Stimulated activated CD4-positive, alpha-beta T cell treated with anti-CD3 and anti-CD28 coated beads, Interleukin-1b, Interleukin-23, amount 100 ng/mL, for 1 hour (primary cell): Measurements from ENCODE around the gene HBZ.
"Not testable (repeated sequence)": the region's sequence is repeated elsewhere in the genome, so short reads cannot be mapped to it uniquely, and the experiment has no call there.

Source experiments
- DNase-seq, 2 donors: peaks; one replicate each; pipeline ENCODE4 v3.0.0-alpha.2; 2020; ENCODE audit warnings: low read depth in 2 of 2

The HBZ gene

DNA sequence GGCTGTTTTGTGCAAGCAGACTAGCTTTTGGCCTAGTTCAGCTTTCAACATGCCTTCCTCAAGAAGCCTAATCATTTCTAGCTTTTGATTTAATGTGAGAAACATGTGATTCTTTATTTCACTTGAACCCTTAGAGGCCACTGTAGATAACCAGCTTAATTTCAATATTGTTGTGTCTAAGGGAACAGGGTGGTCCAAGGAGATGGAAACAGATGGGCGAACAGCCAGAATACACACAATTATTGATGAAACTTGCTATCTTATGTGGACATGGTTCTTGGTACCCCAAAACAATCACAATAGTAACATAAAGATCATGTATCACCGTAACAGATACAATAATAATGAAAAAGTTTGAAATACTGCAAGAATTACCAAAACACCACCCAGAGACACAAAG, 18.7 kb upstream of the HBZ start:
- DNase-seq = no peak

DNA sequence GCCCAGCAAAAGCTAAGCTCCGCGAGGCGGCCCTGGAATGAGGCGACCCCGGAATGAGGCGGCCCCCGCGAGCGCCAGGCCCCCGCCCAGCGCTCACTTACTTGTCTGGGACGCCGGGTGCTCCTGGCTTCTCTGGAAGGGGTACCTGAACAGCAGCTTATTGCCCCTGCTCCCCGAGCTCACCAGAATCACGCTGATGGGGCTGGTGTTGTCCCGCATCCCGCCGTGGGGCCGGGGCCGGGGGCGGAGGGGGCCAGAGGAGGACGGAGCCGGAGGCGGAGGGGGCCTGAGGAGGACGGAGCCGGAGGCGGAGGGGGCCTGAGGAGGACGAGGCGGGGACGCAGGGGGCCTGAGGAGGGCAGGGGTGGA, 14.4 kb upstream of the HBZ start:
- peak in 1 of 2 donors; percentile 15 for DNase-seq

DNA sequence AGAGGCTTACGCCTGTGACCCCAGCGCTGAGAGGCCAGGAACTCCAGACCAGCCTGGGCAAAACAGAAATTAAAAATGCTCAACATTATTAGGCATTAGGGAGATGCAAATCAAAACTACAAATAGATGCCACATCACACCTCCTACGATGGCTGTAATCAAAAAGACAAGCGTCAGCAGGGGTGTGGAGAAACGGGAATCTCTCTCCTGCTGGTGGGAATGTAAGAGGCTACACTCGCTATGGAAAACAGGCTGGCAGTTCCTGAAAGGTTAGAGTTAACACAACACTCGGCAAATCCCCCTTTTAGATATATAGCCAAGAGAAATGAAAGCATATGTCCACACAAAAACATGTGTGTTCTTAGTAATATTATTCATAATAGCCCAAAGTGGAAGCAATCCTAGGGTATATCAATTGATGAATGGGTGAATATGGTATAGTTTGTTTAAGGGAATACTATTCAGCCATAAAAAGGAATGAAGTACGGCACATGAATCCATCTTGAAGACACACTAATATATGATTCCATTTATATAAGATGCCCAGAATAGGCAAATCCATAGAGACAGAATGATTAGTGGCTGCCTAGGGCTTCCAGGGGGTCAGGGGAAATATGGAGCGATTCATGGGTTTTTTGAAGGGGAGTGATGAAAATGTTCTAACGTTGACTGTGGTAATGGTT, 12.1 kb upstream of the HBZ start:
- DNase-seq = no peak

DNA sequence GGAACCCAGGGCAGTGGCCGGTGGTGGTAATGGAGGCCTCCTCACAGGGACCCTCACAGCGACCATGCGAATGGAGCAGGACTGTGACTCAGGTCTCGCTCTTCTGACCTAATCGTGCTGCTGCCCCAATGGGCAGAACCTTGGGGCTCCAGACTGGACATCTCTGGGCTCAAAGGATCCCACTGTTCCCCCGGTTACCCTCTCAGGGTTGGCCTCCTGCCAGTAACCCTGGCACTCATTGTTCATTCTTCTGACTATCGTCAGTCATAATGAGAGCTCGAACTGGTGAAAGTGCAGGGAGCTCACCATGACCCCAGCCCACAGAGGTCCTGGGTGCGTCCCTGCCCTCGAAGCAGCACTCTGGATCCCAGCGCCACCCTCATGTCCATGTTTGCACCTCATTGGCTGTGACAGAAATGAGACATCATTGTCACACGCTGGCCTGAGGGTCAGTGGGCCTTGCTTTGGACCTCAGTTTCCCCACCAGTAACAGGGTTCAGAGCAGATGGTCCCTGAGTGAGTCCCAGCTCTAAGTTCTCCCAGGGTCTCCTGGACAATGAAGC, 10.0 kb upstream of the HBZ start:
- DNase-seq = no peak

DNA sequence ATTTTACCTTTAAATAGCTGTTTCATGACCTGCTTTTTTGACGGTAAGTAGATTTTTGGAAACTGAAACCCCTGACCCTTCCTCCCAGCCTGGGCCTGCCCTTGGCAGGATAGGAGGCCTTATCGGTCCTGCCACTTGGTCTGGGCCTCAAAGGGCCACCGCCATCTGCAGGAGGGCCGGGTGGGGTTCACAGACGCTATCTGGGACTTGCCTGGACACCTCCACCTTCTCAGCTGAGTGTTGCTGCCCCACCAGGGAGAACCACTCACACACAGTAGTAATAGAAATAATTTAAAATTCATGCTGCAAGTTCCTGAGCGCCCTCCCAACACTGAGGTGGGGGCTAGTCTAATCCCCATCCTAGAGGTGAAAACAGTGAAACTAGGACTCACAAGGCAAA, 9.4 kb upstream of the HBZ start:
- no peak for DNase-seq

DNA sequence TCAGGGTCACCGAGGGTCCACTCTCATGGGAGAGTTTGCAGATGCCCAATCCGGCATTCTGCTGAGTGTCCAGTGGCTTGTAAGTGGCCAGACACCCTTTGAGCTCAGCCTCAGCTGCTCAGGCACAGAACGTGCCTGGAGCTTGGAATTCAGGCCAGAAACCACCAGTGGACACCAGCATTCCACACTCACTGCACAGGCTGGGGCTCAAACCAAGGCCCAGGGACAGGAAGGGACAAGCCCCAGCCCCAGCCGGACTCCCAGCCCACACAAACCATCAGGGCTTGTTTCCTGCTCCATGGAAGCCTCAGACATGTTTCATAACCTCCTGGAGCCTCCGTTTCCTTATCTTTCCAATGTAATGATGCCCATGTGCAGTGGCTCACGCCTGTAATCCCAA, 9.0 kb upstream of the HBZ start:
- DNase-seq = no peak

DNA sequence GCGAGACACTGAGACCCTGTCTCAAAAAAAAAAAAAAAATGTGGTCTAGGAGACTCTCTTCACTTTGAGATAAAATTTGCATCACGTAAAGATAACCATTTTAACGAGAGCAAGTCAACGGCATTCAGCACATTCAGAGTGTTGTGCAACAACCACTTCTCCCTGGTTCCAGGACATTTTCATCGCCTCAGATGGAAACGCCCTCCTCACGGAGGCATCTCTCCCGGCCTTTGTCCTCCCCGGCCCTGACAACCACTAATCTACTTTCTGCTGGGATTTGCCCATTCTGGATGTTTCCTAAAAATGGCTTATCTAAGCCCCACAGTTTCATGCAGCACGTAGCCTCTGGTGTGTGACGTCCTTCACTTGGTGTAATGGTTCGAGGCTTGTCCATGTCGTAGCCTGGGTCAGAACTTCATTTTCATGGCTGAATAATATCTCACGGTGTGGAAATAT, 7.6 kb upstream of the HBZ start:
- DNase-seq = no peak

DNA sequence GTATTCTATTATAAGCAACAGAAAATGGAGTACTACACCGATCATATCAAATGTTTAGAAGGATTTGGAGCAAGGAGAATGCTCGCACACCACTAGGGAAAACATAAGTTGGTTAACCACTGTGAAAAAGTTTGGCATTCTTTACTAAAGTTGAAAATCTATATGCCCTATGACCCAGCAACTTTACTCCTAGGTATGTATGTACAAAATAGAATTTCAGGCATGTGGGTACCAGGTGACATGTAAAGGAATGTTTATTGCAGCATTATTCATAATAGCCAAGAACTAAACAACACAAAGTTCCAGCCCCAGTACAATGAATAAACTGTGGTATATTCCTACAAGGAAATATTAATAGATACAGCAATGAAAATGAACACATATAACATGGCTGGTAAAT, 5.8 kb upstream of the HBZ start:
- DNase-seq = no peak

DNA sequence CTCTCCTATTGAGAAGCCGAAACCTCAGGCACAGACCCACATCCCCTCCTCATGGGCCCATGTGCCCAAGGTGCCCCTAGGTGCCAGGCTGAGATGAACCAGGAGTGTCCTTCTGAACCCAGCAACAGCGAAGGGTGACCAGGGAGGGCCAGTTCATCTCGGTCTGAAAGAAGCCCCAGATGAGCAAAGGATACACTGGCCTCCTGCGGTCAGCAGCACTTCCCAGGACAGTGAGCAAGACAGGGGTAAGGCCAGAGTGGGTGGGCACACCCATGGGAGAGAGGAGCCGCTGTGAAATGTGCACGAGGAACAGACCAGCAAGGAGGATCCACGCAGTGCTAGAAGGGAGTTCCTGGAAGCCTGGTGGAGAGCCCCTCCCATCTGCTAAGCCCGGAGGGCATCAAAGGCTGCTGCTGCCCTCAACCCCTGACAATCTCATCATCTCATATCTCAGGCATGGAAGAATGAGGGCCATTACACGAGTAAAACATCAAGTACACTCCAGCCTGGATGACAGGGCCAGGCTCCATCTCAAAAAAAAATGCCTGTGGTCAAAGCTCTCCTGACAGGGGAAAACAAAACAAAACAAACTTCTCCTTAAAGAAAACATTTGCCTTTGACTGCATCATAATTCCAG, 3.3 kb upstream of the HBZ start:
- DNase-seq = no peak

DNA sequence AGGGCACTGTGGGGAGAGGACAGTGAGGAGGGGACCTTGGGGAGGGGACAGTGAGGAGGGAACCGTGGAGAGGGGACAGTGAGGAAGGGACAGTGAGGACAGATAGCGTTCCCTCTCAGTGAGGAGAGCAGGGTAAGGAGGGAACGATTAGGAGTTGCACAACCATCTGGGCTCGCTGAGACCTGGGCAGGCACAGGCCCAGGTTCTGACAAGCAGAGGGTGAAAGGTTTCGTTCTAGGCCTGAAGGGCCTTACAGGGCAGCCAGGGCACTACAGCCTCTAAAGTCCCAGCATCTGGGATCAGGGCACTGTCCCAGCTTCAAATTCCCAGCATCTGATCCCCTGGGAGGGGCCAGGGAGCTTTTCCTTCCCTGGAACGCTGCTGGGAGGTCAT, 681 bp downstream of the HBZ start:
- DNase-seq = not testable (repeated sequence)

DNA sequence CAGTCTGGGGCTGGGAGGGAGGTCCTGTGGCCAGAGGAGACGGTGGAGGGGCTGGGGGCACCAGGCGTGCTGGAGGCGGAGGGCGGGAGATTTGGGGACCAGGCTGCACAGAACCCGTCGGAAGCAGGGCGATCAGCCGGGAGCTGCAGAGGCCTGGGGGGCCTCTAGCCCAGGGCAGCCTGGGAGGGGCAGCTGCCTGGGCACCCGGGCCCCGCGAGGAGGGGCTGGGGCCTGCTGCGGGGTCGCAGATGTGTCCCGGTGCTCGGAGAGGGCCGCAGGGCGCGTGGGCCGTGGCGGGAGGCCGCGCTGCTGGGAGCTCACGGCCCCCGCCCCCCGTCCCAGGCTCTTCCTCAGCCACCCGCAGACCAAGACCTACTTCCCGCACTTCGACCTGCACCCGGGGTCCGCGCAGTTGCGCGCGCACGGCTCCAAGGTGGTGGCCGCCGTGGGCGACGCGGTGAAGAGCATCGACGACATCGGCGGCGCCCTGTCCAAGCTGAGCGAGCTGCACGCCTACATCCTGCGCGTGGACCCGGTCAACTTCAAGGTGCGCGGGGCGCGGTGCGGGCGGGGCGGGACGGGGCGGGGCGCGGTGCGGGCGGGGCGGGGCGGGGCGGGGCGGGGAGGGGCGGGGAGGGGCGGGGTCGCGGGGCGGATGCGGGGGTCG, 1.2 kb downstream of the HBZ start:
- DNase-seq = not testable (repeated sequence)

DNA sequence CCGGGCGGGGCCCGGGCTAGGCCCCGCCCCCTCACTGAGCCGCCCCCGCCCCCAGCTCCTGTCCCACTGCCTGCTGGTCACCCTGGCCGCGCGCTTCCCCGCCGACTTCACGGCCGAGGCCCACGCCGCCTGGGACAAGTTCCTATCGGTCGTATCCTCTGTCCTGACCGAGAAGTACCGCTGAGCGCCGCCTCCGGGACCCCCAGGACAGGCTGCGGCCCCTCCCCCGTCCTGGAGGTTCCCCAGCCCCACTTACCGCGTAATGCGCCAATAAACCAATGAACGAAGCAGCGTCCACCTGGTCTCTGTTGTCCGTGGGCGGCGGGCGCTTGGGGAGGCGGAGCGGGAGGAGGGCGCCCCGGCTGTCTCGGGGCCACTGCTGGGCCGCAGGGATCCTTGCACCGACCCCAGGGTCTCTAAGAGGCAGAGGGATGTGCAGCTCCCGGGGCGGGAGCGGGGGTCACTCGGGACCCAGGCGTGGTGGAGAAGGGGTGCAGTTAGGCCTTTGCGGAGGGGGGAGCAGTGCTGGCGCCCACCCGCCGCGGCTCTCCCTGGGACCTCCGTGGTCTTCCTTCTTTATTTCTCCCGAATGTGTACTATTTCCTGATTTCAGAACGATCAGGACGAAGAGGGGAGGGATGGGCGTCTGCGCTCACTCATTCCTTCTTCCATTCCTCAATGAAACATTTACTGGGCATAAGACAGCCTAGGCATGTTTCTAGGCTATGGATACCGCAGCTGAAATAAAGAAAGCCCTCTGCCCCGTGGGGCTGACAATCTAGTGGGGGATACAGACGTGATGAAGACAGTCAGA, 2.0 kb downstream of the HBZ start:
- DNase-seq = no peak

DNA sequence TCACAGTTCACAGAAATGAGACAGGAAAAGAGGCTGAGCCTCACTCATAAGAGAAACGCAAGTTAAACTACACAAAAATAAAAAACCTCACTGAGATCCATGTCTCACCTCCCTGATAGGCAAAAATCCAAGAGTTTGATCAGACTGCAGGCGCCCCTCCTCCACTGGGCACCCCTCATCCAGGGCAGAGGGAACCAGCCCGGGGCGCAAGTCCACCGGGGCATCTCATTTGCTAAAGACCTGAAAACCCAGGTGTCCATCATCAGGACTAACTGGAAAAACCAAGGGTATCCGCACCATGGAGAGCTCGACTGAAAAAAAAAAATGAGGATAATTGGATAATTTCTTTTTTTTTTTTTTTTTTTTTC, 2.6 kb downstream of the HBZ start:
- DNase-seq = no peak

DNA sequence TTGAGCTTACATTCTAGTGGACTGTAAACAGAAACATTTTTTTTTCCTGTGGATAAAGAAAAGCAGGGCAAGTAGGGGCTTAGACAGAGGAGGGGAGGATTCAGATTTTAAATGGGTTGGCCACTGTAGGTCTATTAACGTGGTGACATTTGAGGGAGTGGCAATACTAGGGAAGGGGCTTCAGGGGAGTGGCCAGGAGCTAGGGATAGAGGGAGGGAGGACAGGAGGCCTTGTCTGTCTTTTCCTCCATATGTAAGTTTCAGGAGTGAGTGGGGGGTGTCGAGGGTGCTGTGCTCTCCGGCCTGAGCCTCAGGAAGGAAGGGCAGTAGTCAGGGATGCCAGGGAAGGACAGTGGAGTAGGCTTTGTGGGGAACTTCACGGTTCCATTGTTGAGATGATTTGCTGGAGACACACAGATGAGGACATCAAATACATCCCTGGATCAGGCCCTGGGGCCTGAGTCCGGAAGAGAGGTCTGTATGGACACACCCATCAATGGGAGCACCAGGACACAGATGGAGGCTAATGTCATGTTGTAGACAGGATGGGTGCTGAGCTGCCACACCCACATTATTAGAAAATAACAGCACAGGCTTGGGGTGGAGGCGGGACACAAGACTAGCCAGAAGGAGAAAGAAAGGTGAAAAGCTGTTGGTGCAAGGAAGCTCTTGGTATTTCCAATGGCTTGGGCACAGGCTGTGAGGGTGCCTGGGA, 6.8 kb downstream of the HBZ start:
- no peak for DNase-seq

DNA sequence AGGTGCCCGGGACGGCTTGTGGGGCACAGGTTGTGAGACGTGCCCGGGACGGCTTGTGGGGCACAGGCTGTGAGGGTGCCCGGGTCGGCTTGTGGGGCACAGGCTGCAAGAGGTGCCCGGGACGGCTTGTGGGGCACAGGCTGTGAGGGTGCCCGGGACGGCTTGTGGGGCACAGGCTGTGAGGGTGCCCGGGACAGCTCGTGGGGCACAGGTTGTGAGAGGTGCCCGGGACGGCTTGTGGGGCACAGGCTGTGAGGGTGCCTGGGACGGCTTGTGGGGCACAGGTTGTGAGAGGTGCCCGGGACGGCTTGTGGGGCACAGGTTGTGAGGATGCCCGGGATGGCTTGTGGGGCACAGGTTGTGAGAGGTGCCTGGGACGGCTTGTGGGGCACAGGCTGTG, 7.8 kb downstream of the HBZ start:
- DNase-seq = not testable (repeated sequence)

DNA sequence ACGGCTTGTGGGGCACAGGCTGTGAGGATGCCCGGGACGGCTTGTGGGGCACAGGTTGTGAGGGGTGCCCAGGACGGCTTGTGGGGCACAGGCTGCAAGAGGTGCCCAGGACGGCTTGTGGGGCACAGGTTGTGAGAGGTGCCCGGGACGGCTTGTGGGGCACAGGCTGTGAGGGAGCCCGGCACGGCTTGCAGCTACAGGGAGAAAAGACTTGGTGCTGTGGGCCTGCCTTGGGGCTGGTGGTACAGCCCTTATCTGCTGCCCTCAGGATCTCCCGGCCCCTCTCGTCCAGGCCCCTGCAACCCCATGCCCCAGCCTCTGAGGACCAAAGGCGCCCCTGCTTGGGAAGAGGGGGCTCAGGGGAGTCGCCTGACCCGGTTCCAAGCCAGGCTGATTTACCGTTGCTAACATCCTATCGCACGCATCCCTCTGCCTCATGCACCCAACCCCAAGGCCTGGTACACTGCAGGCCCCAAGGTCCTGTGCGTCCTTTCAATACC, 8.3 kb downstream of the HBZ start:
- DNase-seq = no peak

DNA sequence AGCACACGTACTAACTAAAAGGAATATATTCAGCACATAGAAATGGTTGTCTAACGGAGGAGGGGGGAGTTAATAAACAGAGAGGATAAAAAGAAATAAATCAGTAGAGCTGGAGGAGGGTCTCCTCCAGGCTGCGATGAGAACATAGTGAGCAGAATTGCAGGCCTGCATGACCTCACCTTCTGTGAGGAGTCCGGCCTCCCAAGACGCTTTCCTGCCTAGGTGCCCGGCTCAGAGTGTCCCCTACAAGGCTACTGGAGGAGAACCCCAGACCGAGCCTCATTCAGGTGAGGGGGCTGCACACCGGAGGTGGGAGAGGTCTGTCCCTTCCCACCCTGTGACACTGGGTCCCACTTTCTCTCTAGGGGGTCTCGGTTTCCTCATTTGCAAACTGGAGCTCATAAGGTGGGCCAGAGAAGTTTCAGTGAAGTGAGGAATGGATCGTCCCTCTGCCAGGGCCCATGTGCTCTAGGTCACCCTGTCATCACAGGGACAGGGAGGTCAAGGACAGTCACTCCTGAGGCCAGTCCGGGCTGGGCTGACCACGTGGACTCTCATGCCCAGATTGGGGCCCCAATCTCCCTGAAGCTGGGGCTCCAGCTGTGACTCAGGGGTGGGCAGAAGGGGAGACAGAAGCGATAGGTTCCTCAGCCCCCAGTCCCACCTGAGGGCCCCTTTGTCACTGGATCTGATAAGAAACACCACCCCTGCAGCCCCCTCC, 10.0 kb downstream of the HBZ start:
- DNase-seq = no peak

DNA sequence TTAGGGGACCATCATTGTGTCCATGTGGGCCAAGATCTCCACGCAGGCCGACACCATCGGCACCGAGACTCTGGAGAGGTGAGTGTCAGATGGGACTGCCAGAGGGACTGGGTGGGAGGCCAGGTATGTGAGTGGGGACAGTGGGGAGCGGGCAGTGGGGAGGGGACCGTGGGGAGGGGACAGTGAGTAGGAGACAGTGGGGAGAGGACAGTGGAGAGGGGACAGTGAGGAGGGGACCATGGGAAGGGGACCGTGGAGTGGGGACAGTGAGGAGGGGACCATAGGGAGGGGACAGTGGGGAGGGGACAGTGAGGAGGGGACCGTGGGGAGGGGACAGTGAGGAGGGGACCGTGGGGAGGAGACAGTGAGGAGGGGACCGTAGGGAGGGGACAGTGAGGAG, 10.7 kb downstream of the HBZ start:
- not testable (repeated sequence) for DNase-seq

DNA sequence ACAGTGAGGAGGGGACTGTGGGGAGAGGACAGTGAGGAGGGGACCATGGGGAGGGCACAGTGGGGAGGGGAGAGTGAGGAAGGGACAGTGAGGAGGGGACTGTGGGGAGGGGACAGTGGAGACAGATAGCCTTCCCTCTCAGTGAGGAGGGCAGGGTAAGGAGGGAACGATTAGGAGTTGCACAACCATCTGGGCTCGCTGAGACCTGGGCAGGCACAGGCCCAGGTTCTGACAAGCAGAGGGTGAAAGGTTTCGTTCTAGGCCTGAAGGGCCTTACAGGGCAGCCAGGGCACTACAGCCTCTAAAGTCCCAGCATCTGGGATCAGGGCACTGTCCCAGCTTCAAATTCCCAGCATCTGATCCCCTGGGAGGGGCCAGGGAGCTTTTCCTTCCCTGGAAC, 11.3 kb downstream of the HBZ start:
- not testable (repeated sequence) for DNase-seq

DNA sequence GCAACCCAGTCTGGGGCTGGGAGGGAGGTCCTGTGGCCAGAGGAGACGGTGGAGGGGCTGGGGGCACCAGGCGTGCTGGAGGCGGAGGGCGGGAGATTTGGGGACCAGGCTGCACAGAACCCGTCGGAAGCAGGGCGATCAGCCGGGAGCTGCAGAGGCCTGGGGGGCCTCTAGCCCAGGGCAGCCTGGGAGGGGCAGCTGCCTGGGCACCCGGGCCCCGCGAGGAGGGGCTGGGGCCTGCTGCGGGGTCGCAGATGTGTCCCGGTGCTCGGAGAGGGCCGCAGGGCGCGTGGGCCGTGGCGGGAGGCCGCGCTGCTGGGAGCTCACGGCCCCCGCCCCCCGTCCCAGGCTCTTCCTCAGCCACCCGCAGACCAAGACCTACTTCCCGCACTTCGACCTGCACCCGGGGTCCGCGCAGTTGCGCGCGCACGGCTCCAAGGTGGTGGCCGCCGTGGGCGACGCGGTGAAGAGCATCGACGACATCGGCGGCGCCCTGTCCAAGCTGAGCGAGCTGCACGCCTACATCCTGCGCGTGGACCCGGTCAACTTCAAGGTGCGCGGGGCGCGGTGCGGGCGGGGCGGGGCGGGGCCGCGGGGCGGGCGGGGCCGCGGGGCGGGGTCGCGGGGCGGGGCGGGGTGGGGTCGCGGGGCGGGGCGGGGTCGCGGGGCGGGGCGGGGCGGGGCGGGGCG, 11.8 kb downstream of the HBZ start:
- not testable (repeated sequence) for DNase-seq
